Measurements from ENCODE around the gene CYP46A1.

Gene CYP46A1

DNA sequence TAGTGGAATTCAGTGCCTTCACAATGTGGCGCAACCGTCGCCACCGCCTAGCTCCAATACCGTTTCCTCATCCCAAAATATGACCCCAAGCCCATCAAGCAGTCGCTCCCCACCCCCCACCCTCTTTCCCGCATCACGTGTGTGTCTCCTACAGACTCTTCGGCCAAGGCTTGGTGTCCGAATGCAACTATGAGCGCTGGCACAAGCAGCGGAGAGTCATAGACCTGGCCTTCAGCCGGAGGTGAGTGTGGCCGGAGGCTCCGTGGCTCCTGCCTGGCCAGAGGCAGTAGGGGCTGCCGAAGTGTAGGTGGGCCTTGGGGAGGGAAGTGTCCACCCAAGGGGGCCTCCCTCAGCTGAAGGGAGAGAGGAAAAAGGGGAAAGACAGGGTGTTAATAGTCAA lies 15.8 kb downstream of the CYP46A1 start:
- no peak for TF ChIP-seq CTCF (IDR thresholded peaks at IDR 0.05; ENCODE audit: insufficient read depth, low read length, missing control alignments)
- ChIA-PET POLR2A (no interaction called here), CTCF (interaction anchor here (2.1 kb wide), 1 partner anchor 12 kb away, joined by 13 read pairs; no protein-coding TSS in a partner anchor)
- no peak for DNase-seq (ENCODE audit: low read depth, low spot score)
- H3K4me3 ChIP-seq (ENCODE audit: low read depth, low read length): no peak overlapping the region

DNA sequence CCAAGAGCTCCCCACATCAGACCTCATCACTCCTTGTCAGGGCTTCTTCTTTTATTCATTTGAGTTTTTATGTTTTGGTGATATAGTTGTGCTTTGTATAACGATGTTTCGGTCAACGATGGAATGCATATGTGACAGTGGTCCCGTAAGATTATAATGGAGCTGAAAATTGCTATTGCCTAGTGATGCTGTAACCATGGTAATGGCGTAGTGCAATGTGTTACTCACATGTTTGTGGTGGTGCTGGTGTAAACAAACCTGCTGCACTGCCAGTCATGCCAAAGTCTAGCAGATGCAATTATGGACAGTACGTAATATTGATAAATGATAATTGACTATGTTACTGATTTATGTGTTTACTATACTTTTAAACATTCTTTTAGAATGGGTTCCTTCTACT lies 16.3 kb downstream of the CYP46A1 start:
- CTCF ChIA-PET: interaction anchor here (0.6 to 2.1 kb wide), 4 partner anchors 13 to 29 kb away, joined by 3 to 13 read pairs (median 8); partner anchors contain the start of gene CYP46A1

GRCh38 chr14:99701260-99701659 lies 17.2 kb downstream of the CYP46A1 start:
- TF ChIP-seq CTCF (IDR thresholded peaks at IDR 0.05; ENCODE audit: insufficient read depth, low read length, missing control alignments): no peak
- POLR2A ChIA-PET: no interaction called here
- CTCF ChIA-PET: interaction anchor here (1.4 to 2.1 kb wide), 3 partner anchors 13 to 29 kb away, joined by 4 to 13 read pairs (median 11); partner anchors contain the start of gene CYP46A1
- H3K4me3 ChIP-seq (ENCODE audit: low read depth, low read length): no peak overlapping the region
- DNase-seq (ENCODE audit: low read depth, low spot score): no peak

More for the DNA sequence above, 16.3 kb downstream of the CYP46A1 start:
- H3K4me3 ChIP-seq (ENCODE audit: low read depth, low read length): no peak overlapping the region
- no peak for DNase-seq (ENCODE audit: low read depth, low spot score)
- POLR2A ChIA-PET: no interaction called here
- TF ChIP-seq CTCF (IDR thresholded peaks at IDR 0.05; ENCODE audit: insufficient read depth, low read length, missing control alignments): no peak

DNA sequence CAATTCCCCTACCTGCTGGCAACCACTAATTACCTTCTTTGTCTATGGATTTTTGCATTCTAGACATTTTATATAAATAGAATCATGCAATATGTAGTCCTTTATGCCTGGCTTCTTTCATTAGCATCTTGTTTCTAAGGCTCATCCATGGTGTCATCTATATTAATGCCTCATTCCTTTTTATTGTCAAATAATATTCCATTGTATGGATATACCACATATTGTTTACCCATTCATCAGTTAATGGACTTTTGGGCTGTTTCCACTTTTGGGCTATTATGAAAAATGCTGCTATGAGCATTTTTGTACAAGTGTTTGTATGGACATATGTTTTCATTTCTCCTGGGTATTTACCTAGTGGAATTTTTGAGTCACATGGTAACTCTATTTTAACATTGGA lies 18.0 kb downstream of the CYP46A1 start:
- DNase-seq (ENCODE audit: low read depth, low spot score): no peak
- H3K4me3 ChIP-seq (ENCODE audit: low read depth, low read length): no peak overlapping the region
- CTCF ChIA-PET: interaction anchor here (1.8 kb wide), 1 partner anchor 28 kb away, joined by 11 read pairs; no protein-coding TSS in a partner anchor
- POLR2A ChIA-PET: no interaction called here
- TF ChIP-seq CTCF (IDR thresholded peaks at IDR 0.05; ENCODE audit: insufficient read depth, low read length, missing control alignments): no peak

GRCh38 chr14:99703381-99703780 lies 19.3 kb downstream of the CYP46A1 start:
- ChIA-PET POLR2A (no interaction called here), CTCF (no interaction called here)
- DNase-seq (ENCODE audit: low read depth, low spot score): no peak
- TF ChIP-seq CTCF (IDR thresholded peaks at IDR 0.05; ENCODE audit: insufficient read depth, low read length, missing control alignments): no peak
- no peak overlapping the region for H3K4me3 ChIP-seq (ENCODE audit: low read depth, low read length)

- no peak for DNase-seq (ENCODE audit: low read depth, low spot score)
- TF ChIP-seq CTCF (IDR thresholded peaks at IDR 0.05; ENCODE audit: insufficient read depth, low read length, missing control alignments): no peak
- no peak overlapping the region for H3K4me3 ChIP-seq (ENCODE audit: low read depth, low read length)
- POLR2A ChIA-PET: no interaction called here
- CTCF ChIA-PET: no interaction called here
Observed at GRCh38 chr14:99704037-99704436, 19.9 kb downstream of the CYP46A1 start.

All from AG04449 (cell line).